Measurements from ENCODE around the gene VN1R5.
"Not testable (repeated sequence)": the region's sequence is repeated elsewhere in the genome, so short reads cannot be mapped to it uniquely, and the experiment has no call there.

The VN1R5 gene

DNA sequence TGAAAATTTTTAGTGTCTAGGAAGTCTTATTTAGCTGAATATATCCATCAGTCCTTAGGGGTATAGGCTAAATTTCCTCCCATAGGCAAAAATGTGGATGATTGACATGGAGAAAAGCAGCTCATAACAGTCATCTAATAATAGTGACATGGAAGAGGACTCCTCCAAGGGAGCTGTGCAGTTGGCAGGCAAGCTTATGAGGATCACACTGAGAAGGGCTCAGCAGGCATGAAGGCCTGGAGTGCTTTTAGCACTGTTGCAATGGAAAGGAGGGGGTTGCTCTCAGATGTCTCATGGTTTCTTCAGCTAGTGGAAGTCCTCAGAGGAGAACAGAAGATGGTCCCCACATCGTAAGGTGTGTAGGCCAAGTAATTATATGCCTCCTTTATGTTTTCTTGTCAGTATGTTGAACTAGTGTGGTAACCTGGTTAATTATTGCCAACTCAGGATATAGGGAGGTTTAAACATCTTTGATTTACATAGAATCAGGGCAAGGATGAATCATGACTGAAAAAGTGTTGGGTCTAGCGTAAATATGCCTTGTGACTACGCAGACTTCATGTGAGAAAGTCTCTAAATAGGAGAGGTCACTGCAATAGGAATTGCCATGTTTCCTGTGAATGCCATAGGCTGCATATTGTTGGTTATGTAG is 18.9 kb downstream of the VN1R5 start:
- no peak for DNase-seq

DNA sequence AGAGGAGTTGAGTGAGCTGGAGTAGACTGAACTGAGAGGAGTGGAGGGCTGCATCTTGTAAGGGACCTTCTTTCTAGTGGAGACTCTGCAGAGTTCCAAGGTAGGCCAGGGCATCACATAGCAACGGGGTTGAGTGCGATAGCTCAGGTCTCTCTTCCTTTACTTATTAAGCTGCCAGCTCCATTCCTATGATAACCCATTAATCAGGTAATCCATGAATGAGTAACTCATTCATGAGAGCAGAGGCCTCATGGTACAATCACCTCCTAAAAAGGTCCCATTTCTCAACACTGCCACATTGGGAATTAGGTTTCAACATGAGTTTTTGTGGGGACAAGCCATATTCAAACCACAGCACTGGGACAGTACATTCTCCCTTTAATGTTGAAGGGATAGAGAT is 21.3 kb downstream of the VN1R5 start:
- no peak for DNase-seq

DNA sequence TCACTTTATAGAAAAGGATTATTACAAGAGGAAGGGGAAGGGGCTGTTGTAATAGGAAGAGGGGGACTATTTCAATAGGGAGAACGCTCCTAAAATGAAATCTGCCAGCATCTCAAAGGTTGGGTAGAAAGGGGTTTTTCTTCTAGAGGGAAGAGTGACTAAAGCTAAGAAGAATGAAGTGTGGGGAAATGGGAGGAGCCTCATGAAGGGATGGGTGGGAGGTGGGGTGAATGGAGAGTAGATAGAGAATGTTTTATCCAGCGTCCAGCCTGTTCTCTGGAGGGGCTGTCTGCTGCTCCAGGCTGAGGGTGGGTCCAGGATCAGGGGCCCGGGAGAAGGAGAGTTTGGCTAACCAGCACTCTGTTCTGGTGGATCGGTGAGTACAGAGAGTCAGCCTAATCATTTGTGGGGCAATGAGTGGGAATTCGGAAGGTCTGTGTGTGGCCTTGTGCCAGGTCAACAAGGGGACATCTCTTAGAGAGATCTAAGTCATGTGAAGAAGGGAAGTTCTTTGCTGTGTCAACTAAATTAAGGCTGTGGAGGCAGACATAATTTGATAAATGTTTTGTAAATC is 25.2 kb downstream of the VN1R5 start:
- DNase-seq, result no peak

DNA sequence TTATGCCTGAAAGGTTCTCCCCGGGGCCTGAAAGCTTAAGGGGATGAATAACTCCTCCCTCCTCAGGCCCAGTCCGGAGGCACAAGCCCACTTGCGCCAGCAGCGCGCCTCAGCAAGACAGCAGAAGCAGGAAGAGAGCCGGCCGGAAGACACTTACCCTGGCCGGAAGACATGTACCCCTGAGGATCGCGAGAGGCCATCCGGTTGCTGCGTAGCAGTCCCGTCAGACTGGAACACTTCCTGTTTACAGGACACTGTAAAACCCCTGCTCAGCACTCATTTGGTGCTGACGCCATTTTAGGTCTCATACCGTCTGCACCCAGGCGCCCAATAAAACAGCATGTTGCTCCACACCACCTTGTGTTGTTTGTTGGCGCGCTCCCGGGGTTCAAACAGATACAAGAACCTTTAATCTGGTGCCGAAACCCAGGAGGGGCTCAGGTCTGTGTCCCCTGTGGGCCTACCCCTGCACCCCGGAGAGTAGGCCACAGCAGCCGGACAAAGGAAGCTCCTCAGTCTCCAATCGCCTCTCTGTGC is 30.3 kb downstream of the VN1R5 start:
- no peak for DNase-seq

DNA sequence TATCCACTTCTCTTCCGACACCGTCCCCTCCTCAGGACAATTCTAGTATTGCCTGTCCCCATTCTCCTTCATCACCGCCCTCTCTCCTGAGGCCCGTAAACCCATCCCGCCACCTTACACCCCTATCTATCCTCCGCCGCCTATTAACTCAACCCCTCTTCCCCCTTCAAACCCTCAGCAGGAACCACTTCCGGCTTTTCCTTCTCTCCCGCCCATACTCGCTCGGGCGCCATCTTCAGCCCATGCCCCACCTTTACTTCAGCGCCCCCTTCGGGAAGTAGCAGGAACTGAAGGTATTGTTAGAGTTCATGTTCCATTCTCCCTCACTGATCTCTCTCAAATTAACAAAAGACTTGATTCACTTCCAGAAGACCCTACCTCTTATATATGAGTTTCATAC is 31.6 kb downstream of the VN1R5 start:
- no peak for DNase-seq

DNA sequence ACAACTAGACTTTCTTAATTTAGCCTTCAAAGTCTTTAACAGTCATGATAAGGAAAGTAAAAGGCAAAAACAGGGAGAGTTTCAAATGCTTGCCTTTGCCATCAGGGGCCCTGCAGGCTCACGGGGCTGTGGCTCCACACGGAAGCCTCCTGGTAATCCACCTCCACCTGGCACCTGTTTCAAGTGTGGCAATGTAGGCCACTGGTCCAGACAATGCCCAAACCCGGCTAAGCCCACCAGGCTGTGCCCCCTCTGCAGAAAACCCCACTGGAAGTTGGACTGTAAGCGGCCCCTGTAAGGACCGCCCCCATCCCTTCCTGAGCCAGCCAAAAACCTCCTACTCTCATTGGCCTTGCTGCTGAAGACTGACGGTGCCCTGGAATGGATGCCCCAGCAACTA is 32.5 kb downstream of the VN1R5 start:
- DNase-seq, result no peak

DNA sequence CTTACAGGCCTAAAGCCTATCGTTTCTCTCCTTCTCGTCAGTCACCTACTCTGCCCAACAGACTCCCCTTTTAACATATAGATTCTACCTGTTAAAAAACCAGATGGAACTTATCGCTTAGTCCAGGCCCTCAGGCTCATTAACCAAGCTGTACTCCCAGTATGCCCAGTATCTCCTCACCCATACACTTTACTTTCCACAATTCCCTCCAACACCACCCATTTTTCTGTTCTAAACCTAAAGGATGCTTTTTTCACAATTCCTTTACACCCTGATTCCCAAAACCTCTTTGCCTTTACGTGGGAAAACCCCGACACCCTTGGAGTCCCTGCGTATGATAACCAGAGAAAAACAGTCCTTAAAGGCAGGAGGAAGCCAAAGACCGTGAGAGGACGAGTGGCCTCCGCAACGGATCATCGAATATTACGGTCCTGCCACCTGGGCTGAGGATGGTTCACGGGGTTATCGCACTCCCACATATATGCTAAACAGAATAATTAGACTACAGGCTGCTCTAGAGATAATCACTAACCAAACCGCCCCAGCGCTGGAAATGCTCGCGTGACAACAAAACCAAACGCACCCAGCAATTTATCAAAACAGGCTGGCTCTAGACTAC is 33.5 kb downstream of the VN1R5 start:
- DNase-seq, result not testable (repeated sequence)

DNA sequence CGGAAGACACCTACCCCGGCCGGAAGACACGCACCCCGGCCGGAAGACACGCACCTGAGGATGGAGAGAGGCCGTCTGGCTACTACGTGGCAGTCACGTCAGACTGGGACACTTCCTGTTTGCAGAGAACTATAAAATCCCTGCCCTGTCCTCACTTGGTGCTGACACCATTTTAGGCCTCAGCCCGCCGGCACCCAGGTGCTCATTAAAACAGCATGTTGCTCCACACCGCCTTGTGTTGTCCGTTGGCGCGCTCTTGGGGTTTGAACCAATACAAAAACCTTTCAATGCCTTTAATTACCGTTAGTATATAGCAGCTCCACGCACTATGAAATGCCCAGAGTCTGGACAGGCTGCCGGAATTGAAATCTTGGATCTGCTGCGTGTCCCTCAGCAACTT is 34.7 kb downstream of the VN1R5 start:
- DNase-seq, result no peak

DNA sequence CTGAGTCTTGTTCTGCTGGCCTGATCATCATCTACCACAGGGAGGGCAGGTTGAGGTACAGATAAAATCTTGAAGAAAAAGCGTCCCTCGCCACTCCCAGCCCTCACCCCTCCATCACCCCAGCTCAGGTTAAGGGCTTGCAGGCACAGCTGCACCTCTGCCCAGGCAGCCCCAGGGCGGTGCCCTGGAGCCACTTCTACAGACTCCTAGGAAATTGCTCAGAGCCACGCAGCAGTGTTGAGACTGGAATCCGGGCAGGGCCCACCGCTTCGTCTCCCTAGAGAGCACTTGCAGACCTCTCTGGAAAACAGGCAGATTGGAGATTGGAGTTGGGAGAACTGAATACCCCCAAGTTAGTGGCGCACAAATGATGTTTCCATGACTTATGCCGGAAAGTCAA is 35.3 kb downstream of the VN1R5 start:
- no peak for DNase-seq

DNA sequence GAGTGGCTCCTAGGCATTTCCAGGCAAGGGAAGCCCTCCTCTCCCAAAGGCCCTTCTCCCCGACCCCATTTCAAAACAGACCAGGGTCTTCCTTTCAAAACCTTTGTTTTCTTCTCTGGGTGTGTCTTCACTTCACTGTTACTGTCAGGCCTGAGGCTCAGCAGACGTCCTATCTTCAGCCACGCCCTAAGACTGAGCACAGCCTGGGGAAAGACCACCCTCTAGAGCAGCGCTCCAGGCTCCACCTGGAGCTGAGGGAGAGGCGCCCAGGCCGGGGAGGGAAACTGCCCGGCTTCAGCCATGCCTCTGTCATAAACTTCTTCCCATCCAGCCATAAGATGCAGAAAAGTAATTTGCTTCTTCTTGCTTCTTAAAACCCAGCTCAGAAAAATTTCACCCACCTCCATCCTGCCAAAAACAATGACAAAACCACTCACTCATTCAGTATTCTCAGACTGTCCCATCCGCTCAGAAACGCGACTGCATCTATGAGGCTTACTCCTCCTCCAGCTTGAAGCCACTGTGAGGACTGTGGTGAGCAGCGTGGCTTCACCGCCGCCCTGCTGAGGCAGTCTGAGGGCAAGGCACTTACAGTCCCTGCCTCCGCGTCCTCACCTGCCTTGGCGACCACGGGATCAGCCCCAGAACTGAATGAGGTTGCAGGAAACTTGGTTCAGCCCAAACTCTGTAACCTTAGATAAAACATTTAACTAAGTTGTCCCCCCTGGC is 36.1 kb downstream of the VN1R5 start:
- no peak for DNase-seq

DNA sequence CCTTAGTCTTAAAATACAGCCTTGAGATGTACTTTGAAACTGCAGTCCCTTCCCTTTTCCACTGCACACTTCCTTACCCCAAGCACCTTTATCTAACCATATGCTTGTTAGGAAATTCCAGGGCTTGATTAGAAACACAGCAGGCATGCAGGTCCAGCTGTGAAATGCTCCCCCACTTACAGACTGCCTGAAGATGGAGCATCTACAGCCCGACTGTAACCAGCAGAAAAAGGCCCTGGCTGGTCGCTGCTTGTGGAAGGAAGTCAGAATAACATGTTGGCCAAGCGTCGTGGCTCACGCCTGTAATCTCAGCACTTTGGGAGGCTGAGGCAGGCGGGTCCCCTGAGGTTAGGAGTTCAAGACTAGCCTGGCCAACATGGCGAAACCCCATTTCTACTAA is 37.2 kb downstream of the VN1R5 start:
- DNase-seq, result no peak

DNA sequence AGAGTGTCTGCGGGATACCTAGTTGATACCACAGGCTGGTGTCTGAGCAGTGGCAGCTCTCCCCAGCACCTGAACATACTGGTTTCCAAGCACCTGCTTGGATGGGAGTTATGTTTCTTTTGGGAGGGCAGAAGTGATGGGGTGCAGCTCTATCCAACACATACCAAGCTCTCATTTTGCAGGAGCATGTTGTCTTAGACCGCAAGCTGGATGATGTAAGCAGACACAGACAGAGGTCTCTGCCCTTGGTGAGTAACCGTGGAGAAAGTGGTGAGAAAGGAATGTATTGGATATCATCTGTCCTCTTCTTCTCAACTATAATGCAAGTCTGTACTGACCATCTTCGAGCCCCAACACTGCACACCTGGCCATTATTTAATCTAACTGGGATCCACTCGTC is 38.4 kb downstream of the VN1R5 start:
- DNase-seq, result no peak

DNA sequence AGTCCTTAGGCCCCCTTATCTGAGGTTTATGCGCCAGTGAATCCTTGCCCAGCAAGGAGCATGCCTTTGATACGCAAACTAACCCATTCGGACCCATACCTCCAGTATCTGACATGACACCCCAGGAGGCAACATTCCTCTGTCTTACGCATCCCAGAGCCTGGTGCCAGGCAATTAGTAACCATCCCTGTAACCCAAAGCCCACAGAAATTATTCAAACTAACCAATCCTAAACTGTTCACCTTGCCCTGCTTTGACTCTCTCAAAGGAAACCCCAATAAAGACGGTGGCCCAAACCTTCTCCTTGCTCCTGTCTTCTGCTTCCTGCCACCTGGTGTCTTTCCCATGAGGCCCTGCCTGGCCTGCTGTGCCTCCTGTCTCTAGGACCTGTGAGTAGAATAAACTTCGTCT is 39.4 kb downstream of the VN1R5 start:
- DNase-seq, result no peak

DNA sequence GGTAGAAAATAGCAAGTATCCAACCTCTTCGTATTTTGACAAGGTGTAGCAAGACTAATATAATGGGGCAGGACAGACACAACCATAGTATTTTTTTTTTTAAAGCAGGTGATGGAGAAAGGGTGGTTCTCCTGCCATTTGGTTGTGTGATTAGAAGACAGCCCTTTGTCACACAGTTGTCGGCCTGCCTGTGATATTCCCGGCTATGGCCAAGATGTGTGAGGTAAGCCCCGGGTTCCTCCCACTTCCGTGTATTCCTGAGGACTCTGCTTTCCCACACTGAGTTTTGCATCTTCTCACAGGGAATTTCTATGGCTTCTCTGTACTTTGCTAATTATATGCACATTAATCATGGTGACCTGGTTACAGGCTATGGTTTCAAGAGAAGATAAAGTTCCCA is 39.9 kb downstream of the VN1R5 start:
- no peak for DNase-seq

DNA sequence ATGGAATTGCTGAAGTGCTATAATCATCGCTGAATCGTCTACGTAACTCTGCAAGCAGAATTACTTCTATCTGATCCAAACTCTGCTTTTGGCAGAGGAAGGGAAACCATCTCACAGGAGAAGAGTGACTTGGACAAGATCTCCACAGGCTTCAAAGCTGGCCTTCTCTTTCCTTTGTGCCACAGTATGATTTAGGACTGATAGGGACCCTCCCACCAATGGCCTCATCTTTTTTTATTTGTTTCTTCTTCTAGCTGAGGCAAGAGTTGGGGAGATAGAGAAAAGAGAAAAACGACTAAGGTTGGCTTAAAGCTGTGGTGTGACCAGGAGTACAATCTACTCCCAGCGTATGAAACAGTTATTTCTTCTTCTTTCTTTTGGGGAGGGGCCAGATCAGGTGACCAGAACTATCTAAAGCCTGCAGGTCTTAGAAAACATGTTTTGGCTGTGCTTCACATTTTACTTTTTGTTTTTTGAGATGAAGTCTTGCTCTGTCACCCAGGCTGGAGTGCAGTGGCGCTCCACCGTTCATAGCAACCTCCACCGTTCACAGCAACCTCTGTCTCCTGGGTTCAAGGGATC is 40.8 kb downstream of the VN1R5 start:
- no peak for DNase-seq

DNA sequence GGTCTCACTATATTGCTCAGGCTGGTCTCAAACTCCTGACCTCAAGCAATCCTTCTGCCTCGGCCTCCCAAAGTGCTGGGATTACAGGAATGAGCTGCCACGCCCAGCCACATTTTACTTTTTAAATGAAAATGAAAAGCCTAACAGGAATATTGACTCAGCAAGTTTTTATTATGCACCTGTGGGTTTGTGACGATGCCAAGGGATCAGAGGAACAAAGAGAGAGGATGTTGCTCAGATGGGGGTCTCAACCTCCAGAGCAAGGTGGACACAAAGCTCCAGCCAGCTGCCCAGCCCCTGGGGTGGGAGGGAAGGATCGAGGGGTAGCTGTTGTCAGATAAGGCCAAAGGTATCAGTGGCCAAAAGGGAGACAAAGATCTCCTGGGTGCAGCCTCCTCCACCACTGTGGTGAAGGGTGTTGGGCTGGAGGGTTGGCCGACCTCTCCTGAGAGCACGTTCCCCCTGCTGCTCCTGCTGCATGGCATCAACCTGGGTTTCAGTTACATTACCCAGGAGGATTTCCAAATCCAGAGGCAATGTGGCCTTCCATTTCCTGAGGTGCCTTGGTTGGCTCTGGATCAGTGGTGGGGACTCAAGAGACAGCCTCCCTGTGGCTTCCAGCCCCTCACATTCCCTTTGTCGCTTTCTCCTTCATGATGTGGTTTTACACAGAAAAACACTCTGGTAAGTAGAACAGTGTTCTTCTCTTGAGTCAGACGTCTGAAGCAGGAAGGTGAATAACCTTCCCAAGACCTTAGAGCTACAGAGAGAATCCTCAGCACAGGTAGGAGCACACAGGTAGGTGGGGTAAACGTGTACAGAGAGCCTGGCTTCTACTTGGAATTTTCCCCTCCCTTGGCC is 41.6 kb downstream of the VN1R5 start:
- DNase-seq, result no peak

DNA sequence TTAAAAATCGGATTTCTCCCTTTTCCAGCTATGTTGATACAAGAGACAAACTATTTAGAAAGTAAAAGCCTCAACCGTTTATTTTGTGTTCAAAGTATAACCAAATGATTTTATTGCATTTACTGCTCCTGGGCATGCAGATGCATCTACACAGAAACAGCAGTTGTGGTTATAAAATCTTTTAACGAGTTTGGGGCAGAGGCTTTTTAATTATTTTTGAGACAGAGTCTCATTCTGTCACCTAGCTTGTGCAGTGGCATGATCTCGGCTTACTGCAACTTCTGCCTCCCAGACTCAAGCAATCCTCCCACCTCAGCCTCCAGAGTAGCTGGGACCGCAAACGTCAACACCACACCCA is 42.2 kb downstream of the VN1R5 start:
- DNase-seq, result no peak

DNA sequence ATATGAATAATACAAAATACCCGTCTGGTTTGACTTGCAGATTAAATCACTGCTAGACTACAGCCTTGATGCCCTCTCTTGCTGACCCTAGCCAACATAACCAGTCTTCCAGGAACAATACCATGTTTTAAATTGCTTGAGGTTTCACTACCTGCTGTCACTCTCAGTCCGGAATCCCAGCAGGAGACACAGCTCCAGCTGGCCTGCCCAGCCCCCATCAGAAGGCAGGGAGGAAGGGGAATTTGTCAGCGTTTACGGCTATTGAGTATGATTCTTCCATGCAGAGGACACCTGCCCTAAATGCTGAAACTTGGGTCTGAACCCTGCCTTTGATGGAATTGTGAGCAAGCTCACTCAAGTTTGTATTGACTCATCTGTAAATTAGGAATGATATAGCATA is 42.8 kb downstream of the VN1R5 start:
- DNase-seq, result no peak

DNA sequence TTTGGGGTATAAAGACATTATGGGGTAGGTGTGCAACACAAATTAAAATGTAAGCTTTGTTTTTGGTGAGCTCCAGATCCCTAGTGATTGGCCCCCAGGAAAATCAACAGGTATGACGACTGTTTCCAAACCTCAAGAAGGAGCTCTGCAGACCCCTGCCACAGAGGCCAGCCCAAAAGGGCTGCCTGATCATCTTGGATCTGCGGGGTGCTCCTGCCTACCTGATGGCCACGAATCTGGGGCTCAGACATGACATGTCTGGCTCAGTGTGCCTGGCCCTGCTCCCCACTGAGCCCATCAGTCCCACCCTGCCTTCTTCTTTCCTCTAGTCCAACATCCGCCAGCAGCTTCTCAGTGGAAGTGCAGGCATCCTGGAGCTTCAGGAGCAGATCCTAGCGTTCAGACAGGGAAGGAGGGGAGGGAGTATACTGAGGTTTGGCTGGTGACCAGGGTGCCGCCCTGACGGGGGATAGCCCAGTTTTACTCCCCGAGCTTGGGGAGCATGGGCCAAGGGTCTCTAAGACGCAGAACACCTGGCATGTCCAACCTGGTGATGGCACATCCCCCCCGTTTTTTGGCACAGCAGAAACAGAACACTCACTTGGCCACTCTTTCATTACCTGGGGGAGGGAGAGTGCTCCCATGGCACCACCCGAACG is 44.0 kb downstream of the VN1R5 start:
- no peak for DNase-seq

DNA sequence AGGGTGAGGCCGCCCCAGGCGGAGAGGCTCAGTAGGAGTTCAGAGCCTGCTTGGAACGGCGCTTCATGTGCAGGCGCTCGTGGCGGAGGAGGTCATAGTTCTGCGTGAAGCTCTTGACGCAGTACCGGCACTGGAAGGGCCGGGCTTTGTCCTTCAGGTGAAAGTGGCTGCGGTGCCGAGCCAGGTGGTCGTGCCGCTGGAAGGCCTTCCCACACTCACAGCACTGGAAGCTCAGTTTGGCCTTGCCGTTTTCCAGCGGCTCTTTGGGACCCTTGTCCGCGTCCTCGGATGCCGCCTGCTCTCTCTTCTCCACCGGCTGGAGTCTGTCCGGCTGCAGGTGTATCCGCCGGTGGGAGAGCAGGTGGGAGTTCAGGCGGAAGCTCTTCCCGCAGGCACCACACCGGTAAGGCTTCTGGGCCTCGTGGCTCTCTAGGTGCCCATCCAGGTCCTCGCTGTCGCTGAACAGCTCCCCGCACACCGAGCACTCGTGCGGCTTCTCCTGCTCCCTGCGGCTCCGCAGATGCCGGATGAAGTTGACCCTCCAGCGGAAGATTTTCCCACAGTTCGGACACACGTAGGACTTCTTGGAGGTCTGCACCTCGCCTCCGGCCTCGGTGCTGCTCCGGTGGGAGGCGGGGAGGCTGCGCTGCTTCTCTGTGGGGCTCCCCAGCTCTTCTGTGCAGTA is 44.8 kb downstream of the VN1R5 start:
- DNase-seq, result no peak

DNA sequence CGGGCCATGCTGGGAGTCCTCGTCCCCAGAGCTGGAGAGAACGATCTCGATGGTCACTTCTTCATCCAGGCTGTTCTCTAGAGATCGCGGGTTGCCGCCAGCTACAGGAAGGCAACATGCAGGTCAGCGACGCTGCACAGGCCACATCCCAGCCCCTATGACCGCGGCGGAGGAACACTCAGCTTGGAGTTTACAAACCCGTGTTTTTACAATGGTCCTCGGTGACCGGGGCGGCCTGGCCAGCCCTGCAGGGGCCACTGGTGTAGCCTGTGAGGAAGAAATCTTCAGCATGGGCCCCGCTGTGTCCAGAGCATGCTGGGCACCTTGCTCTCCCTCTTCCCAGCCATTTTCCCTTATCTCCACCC is 45.3 kb downstream of the VN1R5 start:
- DNase-seq, result no peak

DNA sequence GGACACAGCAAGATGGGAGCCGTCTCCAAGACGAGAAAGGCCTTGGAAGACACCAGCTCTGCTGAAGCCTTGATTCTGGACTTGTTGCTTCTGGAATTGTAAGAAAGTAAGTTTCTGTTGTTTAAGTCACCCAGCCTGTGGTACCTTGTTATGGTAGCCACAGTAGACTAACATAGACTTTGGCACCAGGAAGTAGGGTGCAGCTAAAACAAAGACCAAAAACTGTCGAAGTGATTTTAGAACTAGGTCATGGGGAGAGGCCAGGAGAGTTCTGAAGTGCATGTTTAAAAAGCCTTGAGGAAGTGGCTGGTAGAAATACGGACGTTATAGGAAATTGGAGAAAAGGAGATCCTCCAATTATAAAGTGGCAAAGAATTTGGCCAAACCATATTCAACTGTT is 47.3 kb downstream of the VN1R5 start:
- no peak for DNase-seq
